ENCODE measurements around the gene ANKDD1B.
"Not testable (repeated sequence)": the region's sequence is repeated elsewhere in the genome, so short reads cannot be mapped to it uniquely, and the experiment has no call there.

The ANKDD1B gene

GRCh38 chr5:75662061-75662460 is 50.8 kb downstream of the ANKDD1B start:
- DNase-seq (ENCODE audit: low read depth): no peak

DNA sequence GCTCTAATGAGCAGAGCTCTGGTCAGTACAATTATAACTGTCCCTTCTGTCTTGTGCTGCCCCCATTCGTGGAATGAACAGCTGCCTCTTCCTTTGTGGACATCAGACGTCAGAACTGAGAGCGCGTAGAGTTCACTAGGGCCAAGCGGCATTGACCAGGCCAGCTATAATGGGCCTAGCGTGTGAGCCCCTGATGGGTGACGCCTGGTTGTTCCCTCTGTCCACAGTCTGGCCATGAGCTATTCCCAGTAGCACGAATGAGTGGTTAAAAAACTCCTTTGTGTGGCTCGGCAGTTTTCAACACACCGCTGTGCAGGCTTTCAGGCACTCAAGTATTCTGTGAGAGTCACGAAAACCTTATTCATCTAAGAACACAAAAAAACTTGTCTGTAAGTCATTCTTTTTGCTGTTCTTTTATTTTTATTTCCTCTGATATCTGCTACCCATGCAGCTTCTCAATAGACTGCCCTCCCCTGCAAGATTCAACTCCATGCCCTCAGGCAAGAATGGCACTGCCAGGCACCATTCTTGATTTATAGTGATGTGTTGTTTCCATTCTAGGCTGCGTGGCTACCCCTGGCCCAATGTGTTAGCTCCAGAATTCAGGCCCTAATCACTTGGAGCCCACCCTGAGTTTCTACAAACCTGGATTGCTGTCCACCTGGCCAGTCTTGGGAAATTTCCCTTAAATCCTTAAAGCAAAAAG is 52.5 kb downstream of the ANKDD1B start:
- no peak for DNase-seq (ENCODE audit: low read depth)

- no peak for DNase-seq (ENCODE audit: low read depth)
Measured at GRCh38 chr5:75664979-75665378, 53.7 kb downstream of the ANKDD1B start.

- no peak for DNase-seq (ENCODE audit: low read depth)
Measured at GRCh38 chr5:75666801-75667200, 55.5 kb downstream of the ANKDD1B start.

DNA sequence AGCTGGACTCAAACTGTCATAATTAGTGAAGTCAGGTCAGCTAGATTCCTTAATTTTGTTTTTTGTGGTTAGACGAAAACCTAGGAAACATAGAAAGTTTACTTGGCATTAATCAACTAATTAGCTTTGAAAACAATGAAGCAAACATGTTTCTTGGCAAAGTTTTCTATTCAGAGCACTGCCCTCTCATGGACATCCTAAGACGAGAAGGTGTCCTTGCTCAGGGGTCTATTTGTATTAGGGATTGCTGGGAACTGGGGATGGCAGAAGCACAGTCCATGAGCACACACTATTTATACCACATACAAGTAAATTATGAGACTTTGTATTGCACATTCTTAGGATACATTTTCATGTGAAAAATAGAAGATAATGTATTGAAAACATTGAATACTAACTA is 56.3 kb downstream of the ANKDD1B start:
- no peak for DNase-seq (ENCODE audit: low read depth)

GRCh38 chr5:75668445-75668844 is 57.2 kb downstream of the ANKDD1B start:
- DNase-seq (ENCODE audit: low read depth): no peak

- DNase-seq (ENCODE audit: low read depth): no peak
Measured at GRCh38 chr5:75668977-75669689, 57.9 kb downstream of the ANKDD1B start.

DNA sequence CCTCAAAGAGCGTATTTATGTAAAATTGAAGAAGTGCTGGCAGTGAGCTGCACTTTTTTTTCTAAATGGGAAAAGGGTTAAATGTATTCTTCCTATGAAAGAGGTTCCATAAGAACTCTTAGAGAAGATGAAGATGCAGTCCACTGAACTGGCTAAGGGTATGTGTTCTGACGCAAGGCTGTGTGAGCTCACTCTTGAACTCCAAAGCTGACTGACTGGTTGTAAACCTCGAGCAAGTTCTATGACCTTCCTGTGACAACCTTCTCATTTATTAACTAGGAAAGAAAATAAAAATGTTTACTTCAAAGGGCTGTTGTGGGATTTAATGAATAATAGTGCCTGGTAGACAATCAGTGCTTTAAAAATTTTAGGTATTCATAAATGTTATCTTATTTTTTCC is 59.3 kb downstream of the ANKDD1B start:
- no peak for DNase-seq (ENCODE audit: low read depth)

DNA sequence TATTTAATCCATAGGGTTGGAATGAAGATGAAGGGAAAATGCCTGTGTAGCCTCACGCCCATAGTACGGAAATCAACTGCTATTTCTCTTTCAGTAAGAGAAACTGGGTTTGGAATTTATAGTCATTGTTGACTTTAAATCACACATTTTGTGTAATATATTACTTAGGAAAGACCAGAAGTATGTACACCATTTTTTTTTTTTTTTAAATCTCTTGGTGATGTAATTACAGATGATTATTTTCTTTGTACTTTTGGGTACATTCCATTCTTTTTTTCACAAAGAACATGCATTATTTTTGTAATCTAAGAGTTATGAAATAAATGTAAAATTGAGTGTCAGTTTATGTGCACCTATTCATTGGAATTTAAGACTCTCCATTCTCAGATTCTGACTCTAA is 60.3 kb downstream of the ANKDD1B start:
- no peak for DNase-seq (ENCODE audit: low read depth)

- DNase-seq (ENCODE audit: low read depth): no peak
Measured at GRCh38 chr5:75672616-75673015, 61.4 kb downstream of the ANKDD1B start.

GRCh38 chr5:75675783-75676182 is 64.5 kb downstream of the ANKDD1B start:
- DNase-seq (ENCODE audit: low read depth): no peak

GRCh38 chr5:75677607-75678006 is 66.4 kb downstream of the ANKDD1B start:
- no peak for DNase-seq (ENCODE audit: low read depth)

- DNase-seq (ENCODE audit: low read depth): no peak
Measured at GRCh38 chr5:75678155-75678554, 66.9 kb downstream of the ANKDD1B start.

DNA sequence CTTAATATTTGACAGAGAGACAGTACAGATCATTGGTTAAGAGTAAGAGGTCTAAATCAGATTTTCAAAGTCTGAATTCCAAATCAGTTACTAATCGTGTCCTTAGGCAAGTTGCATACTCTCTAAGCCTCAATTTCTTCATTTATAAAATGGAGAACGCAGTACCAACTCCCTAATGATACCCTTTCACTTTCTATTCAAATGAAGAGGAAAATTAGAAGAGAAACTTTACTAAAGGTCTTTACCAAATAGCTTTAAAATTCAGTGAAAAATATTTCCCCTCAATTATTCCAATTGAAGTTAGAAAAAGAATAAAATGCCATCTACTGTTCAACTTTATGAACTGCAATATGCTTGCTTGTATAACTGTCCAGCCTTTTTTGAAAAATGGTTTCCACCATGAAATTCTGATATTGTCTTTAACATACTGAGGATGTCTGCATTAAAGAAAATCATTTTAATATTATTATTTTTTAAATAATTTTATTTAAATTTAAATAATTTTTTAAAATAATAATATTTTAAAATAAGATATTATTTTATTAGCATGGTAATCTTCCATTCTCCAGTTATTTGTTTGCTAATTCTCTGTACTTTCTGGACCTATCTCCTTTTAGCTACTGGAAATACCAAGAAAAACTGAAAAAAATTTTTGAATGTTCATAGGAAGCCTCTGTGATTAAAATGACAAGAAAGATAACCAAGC is 70.0 kb downstream of the ANKDD1B start:
- peak; percentile 8 for DNase-seq (ENCODE audit: low read depth)

DNA sequence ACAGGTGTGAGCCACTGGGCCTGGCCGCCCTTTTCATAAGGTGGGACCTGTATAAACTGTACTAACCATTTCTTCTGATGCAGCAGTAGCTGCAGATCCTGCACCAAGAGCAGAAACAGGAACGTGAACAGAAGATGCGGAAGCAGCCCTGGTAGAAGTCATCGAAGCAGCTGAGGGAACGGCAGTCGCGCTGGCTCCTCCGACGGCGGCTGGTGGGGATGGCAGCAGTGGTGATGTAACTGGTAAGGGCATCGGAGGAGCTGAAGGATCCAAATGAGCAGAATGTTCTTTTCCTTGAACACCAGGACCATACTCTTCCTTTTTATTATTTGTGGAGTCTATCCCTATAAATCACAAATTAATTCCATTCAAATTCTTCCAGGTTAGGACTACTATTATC is 73.9 kb downstream of the ANKDD1B start:
- DNase-seq (ENCODE audit: low read depth): no peak

- DNase-seq (ENCODE audit: low read depth): no peak
Measured at GRCh38 chr5:75686480-75686879, 75.2 kb downstream of the ANKDD1B start.

DNA sequence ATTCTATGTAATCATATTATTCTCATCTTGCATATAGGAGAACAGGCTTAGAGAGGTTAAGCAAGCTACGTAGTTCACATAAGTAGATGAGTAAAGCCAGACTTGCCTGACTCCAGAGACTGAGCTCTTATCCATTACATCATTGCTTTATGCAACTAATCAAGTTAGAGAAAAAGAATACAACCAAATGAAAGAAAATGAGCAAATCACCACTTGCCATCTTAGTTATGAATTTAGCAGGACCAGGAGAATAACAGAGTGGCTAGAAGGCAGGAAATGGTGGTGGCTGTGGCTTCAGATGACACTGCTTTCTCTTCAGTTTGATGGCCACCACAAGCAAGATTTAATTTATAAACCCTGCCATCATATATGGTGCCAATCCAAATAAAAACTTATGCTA is 79.4 kb downstream of the ANKDD1B start:
- no peak for DNase-seq (ENCODE audit: low read depth)

GRCh38 chr5:75694781-75695180 is 83.5 kb downstream of the ANKDD1B start:
- no peak for DNase-seq (ENCODE audit: low read depth)

DNA sequence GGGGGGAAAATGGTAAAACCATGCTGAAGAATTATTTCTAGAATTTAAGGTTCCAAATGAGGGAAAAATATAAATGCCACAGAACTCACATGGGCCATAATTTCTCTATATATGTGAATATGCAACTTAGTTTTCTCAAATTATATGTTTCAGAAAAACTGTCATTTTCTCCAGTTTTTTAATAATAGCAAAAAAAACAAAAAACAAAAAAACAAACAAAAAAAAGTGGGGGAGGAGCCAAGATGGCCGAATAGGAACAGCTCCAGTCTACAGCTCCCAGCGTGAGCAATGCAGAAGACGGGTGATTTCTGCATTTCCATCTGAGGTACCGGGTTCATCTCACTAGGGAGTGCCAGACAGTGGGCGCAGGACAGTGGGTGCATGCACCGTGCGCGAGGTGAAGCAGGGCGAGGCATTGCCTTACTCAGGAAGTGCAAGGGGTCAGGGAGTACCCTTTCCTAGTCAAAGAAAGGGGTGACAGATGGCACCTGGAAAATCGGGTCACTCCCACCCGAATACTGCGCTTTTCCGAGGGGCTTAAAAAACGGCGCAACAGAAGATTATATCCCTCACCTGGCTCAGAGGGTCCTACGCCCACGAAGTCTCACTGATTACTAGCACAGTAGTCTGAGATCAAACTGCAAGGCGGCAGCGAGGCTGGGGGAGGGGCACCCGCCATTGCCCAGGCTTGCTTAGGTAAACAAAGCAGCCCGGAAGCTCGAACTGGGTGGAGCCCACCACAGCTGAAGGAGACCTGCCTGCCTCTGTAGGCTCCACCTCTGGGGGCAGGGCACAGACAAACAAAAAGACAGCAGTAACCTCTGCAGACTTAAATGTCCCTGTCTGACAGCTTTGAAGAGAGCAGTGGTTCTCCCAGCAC is 84.5 kb downstream of the ANKDD1B start:
- DNase-seq (ENCODE audit: low read depth): not testable (repeated sequence)

DNA sequence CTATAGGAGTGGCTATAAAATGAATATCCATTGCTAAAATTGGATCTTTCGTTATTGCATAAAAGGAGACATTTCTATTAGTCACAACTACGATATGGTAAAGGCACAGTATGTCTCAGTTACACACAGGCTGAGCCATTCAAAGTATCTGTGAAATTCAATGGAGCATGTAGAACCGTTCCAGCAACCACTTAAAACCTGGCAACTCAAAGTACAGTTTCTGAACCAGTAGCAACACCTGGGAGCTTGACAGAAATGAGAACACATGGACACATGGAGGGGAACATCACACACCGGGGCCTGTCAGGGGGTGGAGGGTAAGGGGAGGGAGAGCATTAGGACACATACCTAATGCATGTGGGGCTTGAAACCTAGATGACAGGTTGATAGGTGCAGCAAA is 90.6 kb downstream of the ANKDD1B start:
- no peak for DNase-seq (ENCODE audit: low read depth)

DNA sequence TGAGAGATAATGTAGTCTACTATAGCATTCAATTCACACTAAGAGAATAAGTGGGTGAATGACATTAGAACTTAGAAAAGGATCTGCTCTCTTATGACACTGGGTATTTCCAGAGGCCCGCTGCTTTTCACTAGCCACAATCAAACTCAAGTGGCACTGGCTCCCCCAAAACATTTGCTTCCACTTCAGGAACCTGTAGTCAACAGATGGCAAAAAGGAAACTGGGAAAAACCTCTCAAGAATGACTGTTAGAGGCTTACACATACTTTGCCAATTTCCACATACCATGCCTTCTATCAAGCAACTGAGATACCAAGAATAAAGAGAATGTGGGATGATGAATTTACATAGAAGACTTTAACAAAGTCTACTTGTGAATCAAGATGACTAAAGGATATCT is 94.8 kb downstream of the ANKDD1B start:
- no peak for DNase-seq (ENCODE audit: low read depth)

DNA sequence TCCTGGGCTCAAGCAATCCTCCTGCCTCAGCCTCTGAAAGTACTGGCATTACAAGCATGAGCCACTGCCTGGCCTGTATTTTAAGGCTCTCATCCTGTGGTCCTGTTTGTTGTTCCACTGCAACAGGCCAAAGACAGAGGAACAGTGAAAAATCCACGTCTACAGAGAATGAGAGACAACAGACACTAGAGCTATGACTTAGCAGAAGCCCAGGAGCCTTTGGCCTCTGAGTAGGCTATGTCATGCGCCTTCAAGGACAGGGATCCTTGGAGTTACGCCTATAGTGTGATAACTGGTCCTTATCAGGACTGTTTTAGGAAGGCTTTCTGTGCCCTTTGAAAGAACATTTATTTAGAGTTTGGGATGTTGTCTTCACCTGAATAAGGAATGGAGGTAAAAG is 95.5 kb downstream of the ANKDD1B start:
- no peak for DNase-seq (ENCODE audit: low read depth)

Data from GM04504 (cell line).